Liver (tissue), 9 donors: ENCODE data around the gene SCNN1B. TPM values are rescaled to one million over a fixed set of nuclear protein-coding genes. Genes with fewer than 3 reads are reported as not detected.

Source experiments
- DNase-seq: peaks from one replicate; pipeline ENCODE4 v3.0.0-alpha.2; 2017; ENCODE audit warnings: low spot score
- H3K27ac ChIP-seq, 2 donors: one replicate each; pipeline ENCODE4 v1.7.0; 2013; ENCODE audit warnings: inconsistent platforms in 2 of 2, low read length in 2 of 2, control low read depth in 1 of 2, low read depth in 1 of 2, mild to moderate bottlenecking in 1 of 2
- H3K27me3 ChIP-seq, 4 donors: one replicate each; pipeline versions ENCODE4 v1.6.1 to v1.7.0; 2013; ENCODE audit warnings: low read length in 3 of 4, inconsistent platforms in 1 of 4, mild to moderate bottlenecking in 1 of 4, moderate library complexity in 1 of 4; ENCODE audit not compliant: control insufficient read depth in 4 of 4, insufficient read depth in 4 of 4
- H3K36me3 ChIP-seq, 4 donors: one replicate each; pipeline versions ENCODE4 v1.6.1 to v1.7.0; 2013; ENCODE audit warnings: low read length in 3 of 4, mild to moderate bottlenecking in 3 of 4, low read depth in 1 of 4, moderate library complexity in 1 of 4; ENCODE audit not compliant: control insufficient read depth in 4 of 4, insufficient read depth in 3 of 4
- H3K4me1 ChIP-seq, 4 donors: one replicate each; pipeline versions ENCODE4 v1.6.1 to v1.7.0; 2013; ENCODE audit warnings: low read length in 3 of 4, mild to moderate bottlenecking in 3 of 4, moderate library complexity in 1 of 4; ENCODE audit not compliant: control insufficient read depth in 4 of 4, insufficient read depth in 4 of 4
- H3K4me3 ChIP-seq, 3 donors: one replicate each; pipeline versions ENCODE4 v1.6.1 to v1.7.0; 2013; ENCODE audit warnings: low read length in 3 of 3, control low read depth in 1 of 3, low read depth in 1 of 3, mild to moderate bottlenecking in 1 of 3
- H3K9ac ChIP-seq, 2 donors: one replicate each; pipeline ENCODE4 v1.7.0; 2013; ENCODE audit warnings: low read length in 2 of 2, mild to moderate bottlenecking in 2 of 2, moderate library complexity in 2 of 2, control low read depth in 1 of 2, low read depth in 1 of 2
- H3K9me3 ChIP-seq, 4 donors: one replicate each; pipeline versions ENCODE4 v1.6.1 to v1.7.0; 2013; ENCODE audit warnings: low read length in 3 of 4; ENCODE audit not compliant: control insufficient read depth in 4 of 4
- ATF3 ChIP-seq: IDR thresholded peaks from 2 replicates; pipeline ENCODE4 v1.6.1; 2016; ENCODE audit warnings: antibody characterized with exemption
- CTCF ChIP-seq: fragments of 150-350 bp; IDR thresholded peaks from 2 replicates; pipeline ENCODE4 v1.5.1; 2017; ENCODE audit warnings: improper control_type of control experiment, low read depth, low read length; ENCODE audit not compliant: missing input control
- EGR1 ChIP-seq, 2 donors: IDR thresholded peaks; 2 replicates each; pipeline ENCODE4 v1.6.1; 2016 to 2018; ENCODE audit warnings: antibody characterized with exemption in 2 of 2, low read depth in 2 of 2
- FOXA1 ChIP-seq: IDR thresholded peaks from 2 replicates; pipeline ENCODE4 v1.6.1; 2016; ENCODE audit warnings: antibody characterized with exemption
- FOXA2 ChIP-seq: IDR thresholded peaks from 2 replicates; pipeline ENCODE4 v1.6.1; 2016; ENCODE audit warnings: antibody characterized with exemption
- GABPA ChIP-seq, 2 donors: IDR thresholded peaks in 1 of 2; conservative IDR thresholded peaks in 1 of 2; 2 replicates each; pipeline ENCODE4 v1.6.1; 2016; ENCODE audit warnings: antibody characterized with exemption in 2 of 2, mild to moderate bottlenecking in 1 of 2, moderate library complexity in 1 of 2
- HNF4A ChIP-seq, 2 donors: conservative IDR thresholded peaks; 2 replicates each; pipeline ENCODE4 v1.6.1; 2016; ENCODE audit warnings: antibody characterized with exemption in 2 of 2, mild to moderate bottlenecking in 2 of 2
- HNF4G ChIP-seq: IDR thresholded peaks from 2 replicates; pipeline ENCODE4 v1.6.1; 2016; ENCODE audit warnings: antibody characterized with exemption
- JUND ChIP-seq, 2 donors: IDR thresholded peaks; 2 replicates each; pipeline ENCODE4 v1.6.1; 2016; ENCODE audit warnings: antibody characterized with exemption in 2 of 2
- MAX ChIP-seq: IDR thresholded peaks from 2 replicates; pipeline ENCODE4 v1.6.1; 2016; ENCODE audit warnings: antibody characterized with exemption
- NR2F2 ChIP-seq: IDR thresholded peaks from 2 replicates; pipeline ENCODE4 v1.6.1; 2016; ENCODE audit warnings: antibody characterized with exemption
- RAD21 ChIP-seq, 2 donors: IDR thresholded peaks; 2 replicates each; pipeline ENCODE4 v1.6.1; 2016; ENCODE audit warnings: antibody characterized with exemption in 2 of 2, mild to moderate bottlenecking in 2 of 2
- REST ChIP-seq: IDR thresholded peaks from 2 replicates; pipeline ENCODE4 v1.6.1; 2016; ENCODE audit warnings: antibody characterized with exemption, mild to moderate bottlenecking
- RXRA ChIP-seq, 2 donors: IDR thresholded peaks; 2 replicates each; pipeline ENCODE4 v1.6.1; 2017 to 2018; ENCODE audit warnings: antibody characterized with exemption in 2 of 2, mild to moderate bottlenecking in 1 of 2
- SP1 ChIP-seq: IDR thresholded peaks from 2 replicates; pipeline ENCODE4 v1.6.1; 2018; ENCODE audit warnings: antibody characterized with exemption, mild to moderate bottlenecking
- TAF1 ChIP-seq: conservative IDR thresholded peaks from 2 replicates; pipeline ENCODE4 v1.6.1; 2016; ENCODE audit warnings: antibody characterized with exemption, mild to moderate bottlenecking
- YY1 ChIP-seq: IDR thresholded peaks from 2 replicates; pipeline ENCODE4 v1.6.1; 2016; ENCODE audit warnings: antibody characterized with exemption, mild to moderate bottlenecking
- ZBTB33 ChIP-seq: IDR thresholded peaks from 2 replicates; pipeline ENCODE4 v1.6.1; 2016; ENCODE audit warnings: antibody characterized with exemption
- WGBS: extraction: QIAGEN DNeasy Blood & Tissue Kit; methylation state at CpG from one replicate; pipeline ENCODE4 v1.1.7; 2013; 5-methylcytosine and 5-hydroxymethylcytosine counted together
- polyA plus RNA-seq, 2 donors: library from polyadenylated mRNA; stranded (reverse) in 1 of 2; unstranded in 1 of 2; fragments of 200-250 nt in 1 of 2; fragments of >200 nt in 1 of 2; fragmentation: Nextera tagmentation in 1 of 2; extraction: Ambion mirVana in 1 of 2; gene quantifications; one replicate each; pipeline versions ENCODE4 v1.2.1 to v1.2.3, GENCODE V29; 2013 to 2015
- total RNA-seq, 2 donors: library from RNA; depleted of rRNA; stranded (reverse); fragments of >200 nt; gene quantifications; one replicate each; pipeline ENCODE4 v1.2.3, GENCODE V29; 2014
- donor health status: healthy.
- donor health status: healthy.
- donor health status: healthy.
- donor health status: healthy.
- donor health status: healthy.

Gene SCNN1B
- total and polyA plus RNA-seq, 4 donors = 0.08 to 0.17 (median 0.14) TPM; not detected in 1

GRCh38 chr16:23383881-23384280 is 81.8 kb downstream of the SCNN1B start:
- Histone ChIP-seq H3K9ac (no peak overlapping the region), H3K27ac (no peak overlapping the region), H3K9me3 (no peaks in the 10 kb centered on the region), H3K36me3 (peaks cover 0 to 3% (median 0%) of the 10 kb centered on the region in 4 donors), H3K4me1 (no peaks in the 10 kb centered on the region), H3K4me3 (no peak overlapping the region), H3K27me3 (no peaks in the 10 kb centered on the region)
- no peak for DNase-seq
- 95% methylated on average over 3 of the region's 3 CpGs for WGBS
- TF ChIP-seq HNF4A (conservative IDR thresholded peaks at IDR 0.05) (no peak), REST (no peak), RAD21 (IDR thresholded peaks at IDR 0.05) (no peak), TAF1 (no peak), EGR1 (IDR thresholded peaks at IDR 0.05; ENCODE audit: low read depth in 2 of 2) (no peak), RXRA (IDR thresholded peaks at IDR 0.05) (no peak), FOXA2 (no peak), YY1 (no peak), NR2F2 (no peak), ATF3 (no peak), CTCF (no peak), MAX (no peak), FOXA1 (no peak), JUND (IDR thresholded peaks at IDR 0.05) (no peak), SP1 (no peak), HNF4G (no peak), ZBTB33 (no peak), GABPA (IDR thresholded peaks at IDR 0.05 in 1 of 2, conservative IDR thresholded peaks at IDR 0.05 in 1 of 2) (no peak)
